Raji (cell line): ENCODE measurements around the gene FZR1.

Experiments used
- POLR2A ChIP-seq: IDR thresholded peaks from 2 replicates; pipeline ENCODE4 v1.6.1; 2011; ENCODE audit warnings: low read depth, low read length, control low read depth; ENCODE audit not compliant: insufficient read depth

FZR1 gene

DNA sequence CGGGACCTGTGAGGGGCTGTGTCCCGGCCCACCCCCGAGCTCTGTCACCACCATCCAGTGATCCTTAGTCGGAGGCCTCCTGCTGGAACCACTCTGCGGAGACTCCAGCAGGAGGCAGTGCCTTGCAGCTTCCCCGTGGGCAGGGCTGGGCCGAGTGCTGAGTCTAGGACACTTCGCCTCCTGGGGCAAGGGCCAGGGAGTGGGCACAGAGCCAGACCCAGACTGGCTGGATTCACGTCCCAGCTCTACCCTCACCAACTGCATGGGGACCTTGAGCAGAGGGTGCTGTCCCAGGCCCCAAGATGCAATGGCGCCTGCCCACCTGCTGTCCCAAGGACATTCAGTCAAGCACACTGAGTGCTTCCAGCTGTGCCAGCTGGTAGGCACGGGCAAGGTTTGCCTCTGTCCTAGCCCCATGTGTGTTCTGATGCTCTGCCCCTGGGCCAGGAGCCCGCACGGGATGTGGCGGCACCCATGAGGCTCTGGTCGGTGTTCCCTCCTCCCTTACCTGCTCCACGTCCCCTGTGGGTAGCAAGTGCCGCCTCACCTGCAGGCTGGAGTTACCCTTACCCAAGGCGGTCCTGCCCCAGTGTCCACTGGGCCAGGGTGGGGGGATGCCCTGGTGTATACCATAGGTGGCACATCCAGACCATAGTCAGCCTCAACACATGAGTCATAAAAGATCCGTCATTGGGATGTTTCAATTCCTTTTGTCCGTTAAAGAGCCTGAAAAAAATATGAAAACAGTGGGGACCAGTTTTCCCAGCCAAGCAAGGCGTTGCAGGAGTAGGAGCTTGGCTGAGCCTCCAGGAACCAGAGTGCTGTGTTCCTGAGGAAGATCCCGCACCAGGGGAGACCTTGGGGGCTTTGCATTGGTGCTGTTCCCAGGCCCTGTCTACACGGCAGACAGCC is 7.4 kb downstream of the FZR1 start:
- no peak for TF ChIP-seq POLR2A

DNA sequence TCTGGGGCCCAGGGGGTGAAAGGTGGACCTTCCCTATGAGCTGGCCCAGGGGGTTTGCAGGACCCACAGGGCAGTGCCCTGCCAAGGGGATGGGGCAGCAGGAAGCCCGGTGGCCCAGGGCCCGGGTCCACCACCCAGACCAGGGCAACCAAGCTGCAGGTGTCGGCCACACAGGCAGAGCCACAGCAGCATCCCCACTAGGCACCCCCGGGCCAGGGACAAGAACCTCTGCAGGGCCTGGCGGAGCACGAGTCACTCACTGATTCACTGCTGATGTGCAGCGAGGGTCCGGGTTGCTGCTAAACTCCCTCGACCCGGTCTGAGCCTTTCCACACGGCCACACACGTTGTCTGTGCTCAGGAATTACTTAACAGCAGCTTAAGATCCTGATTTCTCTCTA is 8.8 kb downstream of the FZR1 start:
- no peak for TF ChIP-seq POLR2A

DNA sequence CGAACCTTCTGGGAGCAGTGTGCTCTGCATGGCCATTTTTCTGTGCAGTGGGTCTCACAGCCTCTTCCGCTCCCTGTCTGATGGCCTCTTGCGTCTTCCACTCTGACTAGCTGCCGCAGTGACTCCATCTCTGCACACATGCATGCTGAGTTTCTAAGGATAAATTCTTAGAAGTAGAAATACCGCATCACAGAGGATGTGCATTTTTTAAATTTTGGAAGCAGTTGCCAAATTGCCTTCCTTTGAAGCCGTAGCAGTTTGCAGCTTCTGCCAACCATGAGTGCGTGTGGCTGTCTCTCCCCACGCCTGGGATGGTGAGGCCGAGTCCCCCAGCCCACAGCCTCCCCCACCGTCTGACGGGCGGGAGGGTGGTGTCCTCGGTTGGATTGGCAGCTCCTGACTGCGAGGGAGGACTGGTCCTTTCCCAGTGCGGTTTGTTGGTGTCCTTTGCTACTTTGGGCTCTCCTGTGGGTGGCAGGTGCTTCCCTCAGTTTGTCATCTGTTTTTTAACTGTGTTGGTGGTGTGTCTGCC is 9.8 kb downstream of the FZR1 start:
- TF ChIP-seq POLR2A, result no peak

DNA sequence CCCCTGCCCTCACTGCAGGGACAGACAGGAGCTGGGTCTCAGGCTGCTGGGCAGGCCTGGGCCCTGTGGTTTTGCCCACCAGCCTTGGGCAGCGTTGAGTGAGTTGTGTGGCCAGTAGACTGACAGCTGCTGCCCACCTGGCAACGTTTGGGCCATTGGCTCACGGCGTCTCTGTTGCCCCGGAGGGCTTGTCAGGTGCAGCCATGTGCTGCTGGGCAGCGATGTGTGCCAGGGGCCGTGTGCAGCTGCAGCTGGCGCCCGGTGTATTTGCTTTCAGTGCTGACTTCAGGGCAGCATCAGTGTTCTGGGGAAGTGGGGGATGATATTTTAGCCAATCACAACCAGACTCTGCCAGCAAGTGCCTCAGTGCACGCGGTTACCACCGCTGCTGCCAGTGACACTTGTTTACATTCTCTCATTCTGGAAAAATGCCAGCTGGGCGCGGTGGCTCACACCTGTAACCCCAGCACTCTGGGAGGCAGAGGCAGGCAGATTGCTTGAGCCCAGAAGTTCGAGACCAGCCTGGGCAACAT is 10.6 kb downstream of the FZR1 start:
- TF ChIP-seq POLR2A, result no peak

DNA sequence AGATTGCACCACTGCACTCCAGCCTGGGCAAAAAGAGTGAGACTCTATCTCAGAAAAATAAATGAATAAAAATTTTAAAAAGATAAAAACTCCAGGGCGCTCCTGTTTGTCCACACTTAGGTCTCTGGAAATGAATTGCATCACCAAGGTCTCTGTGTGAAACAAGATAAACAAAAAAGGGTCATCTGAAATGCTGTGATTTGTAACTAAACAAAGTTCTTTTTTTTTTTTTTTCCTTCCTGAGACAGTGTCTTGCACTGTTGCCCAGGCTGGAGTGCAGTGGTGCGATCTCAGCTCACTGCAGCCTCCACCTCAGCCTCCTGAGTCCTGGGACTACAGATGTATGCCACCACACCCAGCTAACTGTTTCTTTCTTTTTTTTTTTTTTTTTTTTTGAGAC is 11.5 kb downstream of the FZR1 start:
- TF ChIP-seq POLR2A, result no peak

DNA sequence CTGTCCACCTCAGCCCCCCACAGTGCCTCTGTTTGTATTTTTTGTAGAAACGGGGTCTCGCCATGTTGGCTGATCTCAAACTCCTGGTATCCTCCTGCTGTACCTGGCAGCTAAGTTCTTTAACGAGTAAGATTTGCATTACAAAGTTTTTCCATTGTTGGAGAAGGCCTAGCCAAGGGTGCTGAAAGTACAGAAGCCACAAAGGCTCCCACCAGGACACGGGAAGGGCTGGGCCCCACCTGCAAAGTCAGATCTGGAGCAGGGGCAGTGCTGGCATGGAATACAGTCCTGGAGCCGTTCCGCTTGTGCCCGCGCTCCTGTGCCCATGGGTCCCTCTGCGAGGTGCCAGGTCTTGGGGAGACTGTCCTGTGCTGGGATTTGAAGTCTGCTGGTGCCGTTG is 12.1 kb downstream of the FZR1 start:
- no peak for TF ChIP-seq POLR2A

DNA sequence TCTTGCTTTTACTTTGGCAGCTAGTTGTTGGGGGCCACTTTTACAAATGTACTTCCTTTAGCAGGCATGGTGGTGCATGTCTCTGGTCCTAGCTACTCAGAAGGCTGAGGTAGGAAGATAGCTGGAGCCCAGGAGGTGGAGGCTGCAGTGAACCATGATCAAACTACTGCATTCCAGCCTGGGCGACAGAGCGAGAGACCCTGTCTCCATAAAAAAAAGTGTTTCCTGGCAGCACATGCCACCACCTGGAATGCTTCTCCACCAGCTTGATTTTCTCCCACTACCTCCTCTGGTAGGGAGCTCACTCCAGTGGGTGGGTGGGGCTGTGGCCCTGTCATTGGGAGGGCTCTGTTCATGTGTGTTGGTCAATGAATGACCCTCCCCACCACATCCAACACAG is 12.5 kb downstream of the FZR1 start:
- no peak for TF ChIP-seq POLR2A

DNA sequence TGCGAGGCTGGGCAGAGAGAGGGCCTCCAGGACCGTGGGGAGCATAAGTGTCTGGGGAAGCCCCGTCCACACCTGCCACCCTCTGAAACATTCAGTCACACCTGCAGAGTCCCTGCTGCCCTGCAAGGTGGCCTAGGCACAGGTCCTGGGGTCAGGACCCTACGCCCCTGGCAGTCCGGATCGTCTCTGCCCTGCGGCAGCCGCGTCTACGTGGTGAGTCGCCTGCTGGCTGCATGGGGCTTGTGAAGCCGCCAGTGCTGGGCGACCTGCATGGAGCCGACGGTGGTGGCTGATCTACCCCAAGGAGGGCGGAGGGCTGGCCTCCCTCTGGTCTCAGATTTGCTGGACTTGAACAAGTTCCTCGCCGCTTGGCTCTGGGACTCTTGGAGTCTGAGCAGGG is 13.0 kb downstream of the FZR1 start:
- no peak for TF ChIP-seq POLR2A

DNA sequence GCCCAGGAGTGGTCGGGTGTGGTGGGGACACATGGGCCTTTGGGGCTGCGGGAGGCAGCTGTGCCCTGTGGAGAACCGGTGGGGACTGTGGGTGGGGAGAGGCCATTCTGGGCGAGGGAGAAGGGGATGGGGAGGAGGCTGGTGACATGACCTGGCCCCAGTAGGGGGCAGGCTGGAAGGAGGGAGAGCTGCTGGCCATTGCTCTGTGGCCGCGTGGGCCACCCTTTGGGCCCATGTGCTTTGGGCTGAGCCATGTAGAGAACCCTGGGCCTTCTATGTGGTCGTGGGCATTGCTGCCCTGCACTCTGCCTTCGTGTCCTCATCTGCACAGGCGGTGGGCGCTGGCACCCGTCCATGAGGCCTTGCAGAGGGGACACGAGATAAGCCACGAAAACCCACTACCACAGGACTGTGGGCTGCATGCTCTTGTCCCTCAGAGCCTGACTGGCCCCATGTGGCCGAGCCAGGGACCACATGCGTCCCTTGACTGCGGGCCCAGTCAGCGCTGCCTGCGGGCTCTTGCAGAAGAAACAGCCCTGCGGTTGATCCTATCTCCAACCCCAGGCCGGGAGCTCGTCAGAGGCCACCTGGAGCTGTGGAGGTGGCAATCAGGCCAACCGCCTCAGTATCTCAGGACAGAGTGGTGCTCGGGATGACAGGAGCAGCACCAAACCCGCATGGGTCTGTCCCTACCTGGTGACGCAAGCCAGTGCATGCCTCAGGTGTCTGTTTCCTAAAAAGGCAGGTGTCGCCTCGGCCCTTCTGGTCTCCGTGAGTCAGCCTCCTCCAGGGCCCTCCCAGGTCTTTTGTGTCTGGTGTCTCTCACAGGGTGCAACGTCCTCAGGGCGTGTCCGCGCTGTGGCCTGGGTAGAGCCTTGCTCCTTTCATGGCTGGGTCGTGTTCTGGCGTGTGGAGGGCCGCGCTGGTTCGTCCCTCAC is 14.3 kb downstream of the FZR1 start:
- no peak for TF ChIP-seq POLR2A

DNA sequence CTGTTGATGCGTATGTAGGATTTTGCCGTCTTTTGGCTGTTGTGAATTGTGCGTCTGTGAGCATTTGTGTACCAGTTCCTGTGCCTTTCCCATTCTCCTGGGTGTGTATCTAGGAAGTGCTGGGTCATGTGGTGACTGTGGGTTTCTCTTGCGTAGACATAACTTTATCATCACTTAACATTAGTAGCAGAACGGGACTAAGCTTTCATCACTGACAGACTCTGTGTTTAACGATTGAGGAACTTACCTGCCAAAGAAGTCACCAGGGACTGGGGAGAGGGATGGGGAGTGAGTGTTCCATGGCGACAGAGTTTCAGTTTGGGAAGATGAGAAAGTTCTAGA is 15.0 kb downstream of the FZR1 start:
- no peak for TF ChIP-seq POLR2A

DNA sequence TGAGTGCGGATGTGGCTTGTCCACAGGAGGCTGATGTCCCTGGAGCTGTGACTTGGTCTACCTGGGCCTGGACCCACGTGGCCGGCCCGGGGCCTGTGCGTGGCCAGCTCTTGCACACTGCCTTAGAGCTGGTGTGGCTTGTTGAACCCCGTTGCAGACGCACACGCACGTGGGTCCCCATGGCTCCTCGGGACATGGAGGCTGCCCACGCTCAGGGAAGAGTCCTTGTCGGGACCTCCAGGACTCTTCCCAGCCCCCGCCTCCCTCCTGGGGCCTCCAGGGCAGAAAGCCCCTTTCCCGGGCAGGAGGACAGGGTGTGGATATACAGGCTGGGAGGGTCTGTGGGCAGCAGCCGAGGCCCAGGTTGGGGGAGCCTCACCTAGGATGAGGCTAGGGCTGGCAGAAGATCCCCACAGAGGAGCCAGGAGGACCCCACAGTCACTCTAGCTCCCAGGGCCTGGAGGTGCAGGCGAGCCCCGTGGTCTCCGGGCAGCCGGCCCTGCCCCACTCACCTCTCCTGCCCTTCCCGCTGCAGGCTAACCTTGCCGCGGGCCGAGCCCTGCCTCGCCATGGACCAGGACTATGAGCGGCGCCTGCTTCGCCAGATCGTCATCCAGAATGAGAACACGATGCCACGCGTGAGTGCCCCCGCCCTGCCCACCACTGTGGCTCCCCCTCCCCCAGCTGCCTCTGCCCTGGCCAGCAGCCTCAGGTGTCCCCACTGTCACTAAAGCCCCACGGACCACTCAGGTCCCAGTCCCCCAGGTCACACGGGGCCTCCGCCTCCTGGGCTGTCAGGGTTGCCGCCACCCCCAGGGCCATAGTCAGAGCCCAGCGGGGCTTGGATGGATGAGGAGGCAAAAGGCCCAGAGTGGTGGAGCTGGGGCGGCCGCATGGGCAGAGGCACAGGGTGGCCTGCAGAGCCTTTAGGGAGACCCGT is 16.6 kb downstream of the FZR1 start:
- no peak for TF ChIP-seq POLR2A

DNA sequence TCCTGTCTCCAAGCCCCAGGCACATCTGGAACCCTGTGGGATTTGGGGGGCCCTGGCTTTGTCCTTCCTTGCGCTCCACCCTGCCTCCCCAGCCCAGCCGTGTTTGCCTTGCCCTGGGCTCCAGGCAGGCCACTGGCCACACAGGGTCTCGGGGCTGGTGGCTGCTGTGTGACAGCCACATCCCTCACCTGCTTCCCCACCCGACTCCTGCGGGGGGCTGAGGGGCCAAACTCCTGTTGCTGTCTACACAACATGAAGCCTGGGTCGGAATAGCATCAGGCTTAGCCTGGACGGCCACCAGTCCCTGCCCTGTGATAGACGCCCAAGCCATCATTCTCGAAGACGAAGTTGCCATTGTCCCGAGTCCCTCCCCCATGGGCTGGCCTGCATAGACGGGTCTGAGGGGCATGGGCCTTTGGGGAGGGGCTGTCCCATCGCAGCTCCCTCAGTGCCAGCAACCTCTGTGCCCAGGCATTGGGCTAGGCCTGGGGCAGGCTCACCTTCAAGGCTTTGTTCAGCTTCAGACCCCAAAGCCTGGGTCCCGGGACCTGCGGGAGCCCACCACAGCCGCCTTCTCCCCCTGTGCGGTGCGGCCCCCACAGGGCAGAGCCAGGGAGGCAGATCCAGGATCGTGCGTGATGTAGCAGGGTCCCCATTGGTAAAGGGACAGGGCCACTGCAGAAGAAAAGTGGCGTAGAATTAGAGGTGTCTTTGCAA is 17.4 kb downstream of the FZR1 start:
- no peak for TF ChIP-seq POLR2A

DNA sequence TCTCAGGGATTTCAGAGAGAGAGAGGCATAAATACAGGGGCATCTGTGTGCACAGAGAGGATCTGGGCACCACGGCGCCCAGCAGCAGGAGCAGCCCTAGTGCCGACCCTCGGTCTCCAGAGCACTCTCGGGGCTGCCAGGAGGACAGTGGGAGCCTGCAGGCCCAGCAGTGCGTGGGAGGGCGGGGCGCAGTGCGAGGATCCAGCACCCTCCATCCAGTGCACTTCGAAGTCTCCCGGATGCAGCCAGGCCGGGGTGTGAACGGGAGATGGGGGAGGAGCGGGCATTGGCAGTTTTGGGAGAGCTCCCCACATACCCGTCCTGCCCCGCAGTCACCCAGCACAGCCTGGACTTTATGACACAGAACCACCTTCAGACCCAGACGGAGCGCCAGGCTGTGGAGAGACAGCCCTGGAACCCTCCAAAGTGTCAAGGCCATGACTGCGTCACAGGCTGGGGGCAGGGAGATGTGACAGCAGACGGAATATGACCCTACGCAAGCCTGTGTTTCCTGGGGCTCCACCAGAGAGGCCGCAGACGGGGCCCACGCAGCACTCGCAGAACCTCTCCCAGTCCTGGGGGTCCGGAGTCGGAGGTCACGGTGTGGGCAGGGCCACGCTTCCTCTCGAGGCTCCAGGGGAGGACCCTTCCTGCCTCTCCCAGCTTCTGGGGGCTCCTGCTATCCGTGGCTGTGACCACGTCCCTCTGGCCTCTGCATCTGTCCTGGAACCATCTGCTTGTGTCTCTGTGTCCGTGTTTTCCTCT is 18.1 kb downstream of the FZR1 start:
- TF ChIP-seq POLR2A, result no peak
